Parathyroid adenoma (tissue), 2 donors: Measurements from ENCODE around the gene FNBP1.

ENCODE experiments used
- H2AFZ ChIP-seq: fragments of 300-600 bp; sonication (generic); one replicate; pipeline ENCODE4 v1.7.0; 2017; ENCODE audit warnings: antibody characterized with exemption, mild to moderate bottlenecking
- H3K27ac ChIP-seq: fragments of 300-600 bp; sonication (generic); one replicate; pipeline ENCODE4 v1.7.0; 2017
- H3K27me3 ChIP-seq: fragments of 300-600 bp; sonication (generic); one replicate; pipeline ENCODE4 v1.7.0; 2017; ENCODE audit warnings: low read length; ENCODE audit not compliant: control insufficient read depth, insufficient read depth
- H3K36me3 ChIP-seq: fragments of 300-600 bp; sonication (generic); one replicate; pipeline ENCODE4 v1.7.0; 2017; ENCODE audit warnings: low read length; ENCODE audit not compliant: control insufficient read depth, insufficient read depth
- H3K4me1 ChIP-seq: fragments of 300-600 bp; sonication (generic); one replicate; pipeline ENCODE4 v1.7.0; 2017; ENCODE audit warnings: control low read depth
- H3K4me2 ChIP-seq: fragments of 300-600 bp; sonication (generic); one replicate; pipeline ENCODE4 v1.7.0; 2017; ENCODE audit warnings: low read length
- H3K4me3 ChIP-seq: fragments of 300-600 bp; sonication (generic); one replicate; pipeline ENCODE4 v1.7.0; 2017; ENCODE audit warnings: low read depth, low read length
- H3K79me2 ChIP-seq: fragments of 300-600 bp; sonication (generic); one replicate; pipeline ENCODE4 v1.7.0; 2017; ENCODE audit warnings: control low read depth
- H3K9ac ChIP-seq: fragments of 300-600 bp; sonication (generic); one replicate; pipeline ENCODE4 v1.7.0; 2017; ENCODE audit warnings: mild to moderate bottlenecking
- H3K9me3 ChIP-seq: fragments of 300-600 bp; sonication (generic); one replicate; pipeline ENCODE4 v1.7.0; 2017; ENCODE audit warnings: low read length; ENCODE audit not compliant: control insufficient read depth
- TF ChIP-seq, protein P1 (sequence below): fragments of 300-600 bp; sonication (generic); IDR thresholded peaks from one replicate; pipeline ENCODE4 v1.7.0; 2017; ENCODE audit warnings: antibody characterized with exemption, mild to moderate bottlenecking
- donor health status: primary hyperparathyroidism.

The FNBP1 gene

DNA sequence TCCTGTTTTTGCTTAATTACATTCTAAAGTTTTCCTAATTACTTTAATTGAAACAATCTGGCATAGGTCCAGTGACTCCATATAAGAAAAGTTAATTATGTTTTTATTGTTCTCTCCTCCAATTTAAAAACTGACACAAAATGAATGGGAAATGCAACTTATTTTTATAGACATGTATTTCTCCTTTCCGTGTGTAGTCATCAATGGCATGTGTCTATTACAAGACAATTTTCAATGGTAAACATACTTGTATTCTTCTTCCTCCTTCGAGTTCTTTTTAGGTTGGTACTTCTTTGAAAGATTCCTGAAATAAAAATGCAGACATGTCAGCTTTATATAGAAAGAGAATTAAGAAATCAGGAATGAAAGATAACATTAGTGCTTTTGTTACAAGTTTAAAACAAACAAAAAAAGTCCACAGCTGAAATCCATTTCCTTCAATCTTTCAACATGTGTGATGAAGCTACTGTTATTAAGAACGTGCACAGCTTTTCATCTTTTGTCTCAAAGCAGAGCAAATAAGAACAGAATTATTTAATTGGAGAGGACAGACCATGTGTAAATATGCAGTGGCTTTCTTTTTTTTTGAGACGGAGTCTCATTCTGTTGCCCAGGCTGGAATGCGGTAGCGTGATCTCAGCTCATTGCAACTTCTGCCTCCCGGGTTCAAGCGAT lies 63.8 kb downstream of the FNBP1 start:
- TF ChIP-seq, protein P1, sequence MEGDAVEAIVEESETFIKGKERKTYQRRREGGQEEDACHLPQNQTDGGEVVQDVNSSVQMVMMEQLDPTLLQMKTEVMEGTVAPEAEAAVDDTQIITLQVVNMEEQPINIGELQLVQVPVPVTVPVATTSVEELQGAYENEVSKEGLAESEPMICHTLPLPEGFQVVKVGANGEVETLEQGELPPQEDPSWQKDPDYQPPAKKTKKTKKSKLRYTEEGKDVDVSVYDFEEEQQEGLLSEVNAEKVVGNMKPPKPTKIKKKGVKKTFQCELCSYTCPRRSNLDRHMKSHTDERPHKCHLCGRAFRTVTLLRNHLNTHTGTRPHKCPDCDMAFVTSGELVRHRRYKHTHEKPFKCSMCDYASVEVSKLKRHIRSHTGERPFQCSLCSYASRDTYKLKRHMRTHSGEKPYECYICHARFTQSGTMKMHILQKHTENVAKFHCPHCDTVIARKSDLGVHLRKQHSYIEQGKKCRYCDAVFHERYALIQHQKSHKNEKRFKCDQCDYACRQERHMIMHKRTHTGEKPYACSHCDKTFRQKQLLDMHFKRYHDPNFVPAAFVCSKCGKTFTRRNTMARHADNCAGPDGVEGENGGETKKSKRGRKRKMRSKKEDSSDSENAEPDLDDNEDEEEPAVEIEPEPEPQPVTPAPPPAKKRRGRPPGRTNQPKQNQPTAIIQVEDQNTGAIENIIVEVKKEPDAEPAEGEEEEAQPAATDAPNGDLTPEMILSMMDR = no peak
- H3K4me3 ChIP-seq = no peak overlapping the region
- H3K9ac ChIP-seq = no peak overlapping the region
- no peak overlapping the region for H2AFZ ChIP-seq
- H3K27me3 ChIP-seq = no peaks in the 10 kb centered on the region
- no peak overlapping the region for H3K4me2 ChIP-seq
- no peaks in the 10 kb centered on the region for H3K36me3 ChIP-seq
- peaks cover 1% of the 10 kb centered on the region for H3K79me2 ChIP-seq
- H3K4me1 ChIP-seq = no peaks in the 10 kb centered on the region
- no peak overlapping the region for H3K27ac ChIP-seq
- no peaks in the 10 kb centered on the region for H3K9me3 ChIP-seq

DNA sequence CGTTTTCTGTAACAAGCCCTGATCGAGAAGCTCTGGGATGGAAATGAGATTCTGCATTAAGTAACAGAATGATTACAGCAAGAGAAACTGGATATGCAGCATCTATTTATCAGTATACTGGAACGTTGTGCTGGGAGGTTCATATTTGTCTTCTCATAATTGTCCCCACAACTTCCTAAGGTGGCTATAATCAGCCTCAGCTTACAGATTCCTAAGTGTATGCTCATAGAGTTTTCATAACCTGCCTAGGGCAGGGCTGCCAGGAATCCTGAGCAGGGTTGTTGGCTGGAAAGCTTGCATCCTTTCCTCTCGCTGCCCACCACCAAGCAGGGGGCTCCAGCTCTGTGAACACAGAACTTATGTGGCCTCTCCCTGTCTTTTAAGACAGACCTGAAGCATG lies 70.2 kb downstream of the FNBP1 start:
- H3K4me1 ChIP-seq = no peaks in the 10 kb centered on the region
- H2AFZ ChIP-seq = no peak overlapping the region
- H3K9me3 ChIP-seq = no peaks in the 10 kb centered on the region
- TF ChIP-seq, protein P1 = no peak
- no peaks in the 10 kb centered on the region for H3K79me2 ChIP-seq
- no peaks in the 10 kb centered on the region for H3K27me3 ChIP-seq
- no peak overlapping the region for H3K4me3 ChIP-seq
- H3K4me2 ChIP-seq = no peak overlapping the region
- H3K27ac ChIP-seq = no peak overlapping the region
- H3K36me3 ChIP-seq = no peaks in the 10 kb centered on the region
- no peak overlapping the region for H3K9ac ChIP-seq

DNA sequence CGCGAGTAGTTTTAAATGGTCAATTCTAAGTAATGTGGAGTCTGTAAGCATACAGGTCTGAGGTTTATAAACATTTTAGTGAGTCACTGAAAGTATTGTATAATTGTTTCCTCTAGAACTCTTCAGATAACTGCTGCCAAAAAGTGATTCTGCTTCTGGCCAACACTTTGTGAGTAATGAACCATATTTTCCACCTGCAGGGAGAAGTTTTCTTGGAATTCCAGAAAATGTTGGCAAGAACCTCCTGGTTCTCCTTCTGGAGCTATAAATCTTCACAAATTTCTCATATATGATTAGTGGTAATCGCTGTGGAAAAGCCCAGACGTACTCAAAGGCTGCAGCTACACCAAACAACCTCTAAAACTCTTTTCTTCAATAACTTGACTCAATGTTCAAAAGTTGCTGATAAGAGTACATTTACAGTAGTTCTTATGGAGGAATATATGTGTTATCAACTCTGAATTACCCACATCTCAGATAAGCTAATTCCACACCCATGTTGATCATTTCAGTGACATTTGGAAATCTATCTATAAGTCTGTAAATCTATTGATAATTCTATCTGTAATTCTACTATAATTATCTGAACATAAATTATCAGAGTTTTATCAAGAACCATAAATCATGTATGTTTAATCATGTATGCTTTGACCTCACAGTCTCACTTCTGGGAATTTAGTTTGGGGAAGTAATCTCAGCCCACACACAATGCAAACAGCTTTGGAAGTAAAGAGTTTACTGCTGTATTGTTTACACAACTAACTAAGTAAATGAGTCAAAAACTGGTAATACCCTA lies 74.1 kb downstream of the FNBP1 start:
- Histone ChIP-seq H3K4me1 (no peaks in the 10 kb centered on the region), H3K9ac (no peak overlapping the region), H2AFZ (no peak overlapping the region), H3K9me3 (no peaks in the 10 kb centered on the region), H3K27ac (no peak overlapping the region), H3K27me3 (no peaks in the 10 kb centered on the region), H3K4me3 (no peak overlapping the region), H3K4me2 (no peak overlapping the region), H3K36me3 (no peaks in the 10 kb centered on the region), H3K79me2 (no peaks in the 10 kb centered on the region)
- TF ChIP-seq, protein P1 = no peak

DNA sequence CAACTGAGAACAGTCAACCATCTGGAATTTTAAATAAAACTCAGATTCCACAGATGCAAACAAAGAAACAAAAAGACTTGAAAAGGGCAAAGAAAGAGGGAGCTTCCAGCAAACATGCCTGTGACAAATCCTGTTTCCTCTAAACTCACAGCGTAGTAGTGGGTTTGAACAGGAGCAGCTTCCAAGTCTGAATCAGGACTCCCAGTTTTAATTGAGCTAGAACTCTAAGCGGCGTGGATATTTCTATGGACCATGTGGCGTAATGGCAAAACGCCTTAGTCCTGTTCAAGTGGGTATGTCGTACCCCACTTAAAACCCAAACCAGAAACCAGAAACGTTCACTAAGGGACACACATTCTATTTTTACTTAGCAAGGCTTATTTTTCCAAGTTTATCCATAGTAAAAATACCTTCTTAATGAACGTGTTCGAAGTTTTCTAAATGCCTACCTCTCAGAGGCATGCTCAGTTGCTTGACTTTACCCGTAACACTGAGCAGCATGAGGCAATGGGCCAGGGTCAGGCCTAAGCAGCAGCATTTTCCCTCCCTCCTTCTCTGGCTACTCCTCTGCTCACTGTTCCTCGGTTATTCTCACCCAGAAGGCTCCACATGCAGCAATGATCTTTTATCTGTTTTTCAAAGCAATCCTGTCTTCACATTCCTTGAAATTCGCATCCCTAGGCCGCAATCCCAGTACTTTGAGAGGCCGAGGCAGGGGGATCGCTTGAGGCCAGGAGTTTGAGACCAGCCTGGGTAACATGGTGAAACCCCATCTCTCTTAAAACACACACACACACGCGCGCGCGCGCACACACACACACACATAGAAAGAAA lies 77.9 kb downstream of the FNBP1 start:
- TF ChIP-seq, protein P1 = no peak
- H3K27ac ChIP-seq = no peak overlapping the region
- H3K4me3 ChIP-seq = no peak overlapping the region
- H3K36me3 ChIP-seq = no peaks in the 10 kb centered on the region
- no peak overlapping the region for H2AFZ ChIP-seq
- H3K9me3 ChIP-seq = no peaks in the 10 kb centered on the region
- H3K4me1 ChIP-seq = no peaks in the 10 kb centered on the region
- no peak overlapping the region for H3K4me2 ChIP-seq
- no peak overlapping the region for H3K9ac ChIP-seq
- no peaks in the 10 kb centered on the region for H3K79me2 ChIP-seq
- H3K27me3 ChIP-seq = no peaks in the 10 kb centered on the region
